IMR-90 (cell line): ENCODE results near the gene EVI5. TPM values are rescaled to one million over a fixed set of nuclear protein-coding genes. Genes with fewer than 3 reads are reported as not detected.

Experiments
- ATAC-seq: fragments of 200-7000 bp; cut with Tn5 transposase; 2 replicates; pipeline ENCODE4 v1.9.1; 2020; ENCODE audit warnings: low read depth, mild to moderate bottlenecking, moderate library complexity
- BruUV-seq: library from RNA; stranded (reverse); fragments of 400-500 nt; replicated peaks from 2 replicates; lab custom pipeline; 2021; lab: Mats Ljungman, UMichigan
- CTCF ChIA-PET: fragments of 300-600 bp; formaldehyde crosslinking; extraction: SDS; loops from one replicate; lab custom pipeline; 2021; ENCODE audit warnings: antibody characterized with exemption; lab: Yijun Ruan, JAX
- POLR2A ChIA-PET: fragments of 300-600 bp; sonication (Branson Sonifier 250); formaldehyde crosslinking; loops from one replicate; lab custom pipeline; 2022; ENCODE audit warnings: antibody characterized with exemption; ENCODE audit not compliant: unreplicated experiment; lab: Charles Lee
- DNase-seq: peaks from one replicate; pipeline ENCODE4 v3.0.0; 2013
- H2AFZ ChIP-seq: replicated peaks from 2 replicates; pipeline ENCODE3; 2013; ENCODE audit warnings: low read length, mild to moderate bottlenecking; ENCODE audit not compliant: poor library complexity
- H2AK5ac ChIP-seq: 2 replicates; pipeline ENCODE4 v1.6.1; 2013; ENCODE audit warnings: low read depth, low read length, inconsistent platforms
- H2AK9ac ChIP-seq: replicated peaks from 2 replicates; pipeline ENCODE3; 2013; ENCODE audit warnings: mild to moderate bottlenecking, low read depth, low read length, moderate library complexity; ENCODE audit not compliant: poor library complexity
- H2BK120ac ChIP-seq: 2 replicates; pipeline ENCODE4 v1.6.1; 2013; ENCODE audit warnings: low read depth, low read length, inconsistent platforms
- H2BK15ac ChIP-seq: 3 replicates; pipeline ENCODE4 v1.6.1; 2013; ENCODE audit warnings: low read depth, low read length, inconsistent platforms
- H2BK20ac ChIP-seq: 2 replicates; pipeline ENCODE4 v1.6.1; 2013; ENCODE audit warnings: low read depth, mild to moderate bottlenecking, inconsistent platforms, low read length, moderate library complexity
- H2BK5ac ChIP-seq: 2 replicates; pipeline ENCODE4 v1.6.1; 2013; ENCODE audit warnings: mild to moderate bottlenecking, low read depth, low read length, inconsistent platforms; ENCODE audit not compliant: poor library complexity, severe bottlenecking
- H3K14ac ChIP-seq: replicated peaks from 2 replicates; pipeline ENCODE4 v1.6.1; 2013; ENCODE audit warnings: low read depth, low read length, inconsistent platforms
- H3K18ac ChIP-seq: 2 replicates; pipeline ENCODE4 v1.6.1; 2013; ENCODE audit warnings: low read depth, low read length, control low read depth
- H3K23ac ChIP-seq: 2 replicates; pipeline ENCODE4 v1.6.1; 2013; ENCODE audit warnings: low read depth, low read length, inconsistent platforms
- H3K27ac ChIP-seq: 2 replicates; pipeline ENCODE4 v1.5.1; 2013; ENCODE audit warnings: mild to moderate bottlenecking, control low read depth, low read length; ENCODE audit not compliant: insufficient read depth
- H3K27me3 ChIP-seq: 2 replicates; pipeline ENCODE4 v1.6.1; 2013; ENCODE audit warnings: low read length; ENCODE audit not compliant: control insufficient read depth, insufficient read depth
- H3K36me3 ChIP-seq: 2 replicates; pipeline ENCODE4 v1.6.1; 2013; ENCODE audit warnings: low read length, mixed read lengths; ENCODE audit not compliant: control insufficient read depth, insufficient read depth
- H3K4ac ChIP-seq: 2 replicates; pipeline ENCODE4 v1.6.1; 2013; ENCODE audit warnings: low read depth, low read length, inconsistent platforms
- H3K4me1 ChIP-seq: 2 replicates; pipeline ENCODE4 v1.6.1; 2013; ENCODE audit warnings: low read length, mixed read lengths; ENCODE audit not compliant: control insufficient read depth, insufficient read depth
- H3K4me2 ChIP-seq: 2 replicates; pipeline ENCODE4 v1.6.1; 2013; ENCODE audit warnings: low read depth, mild to moderate bottlenecking, control low read depth, low read length, moderate library complexity
- H3K4me3 ChIP-seq: 2 replicates; pipeline ENCODE4 v1.5.1; 2013; ENCODE audit warnings: low read depth, mild to moderate bottlenecking, control low read depth, low read length, moderate library complexity; ENCODE audit not compliant: insufficient read depth
- H3K56ac ChIP-seq: 2 replicates; pipeline ENCODE4 v1.6.1; 2013; ENCODE audit warnings: low read length, inconsistent platforms; ENCODE audit not compliant: insufficient read depth; ENCODE audit errors: extremely low read depth
- H3K79me1 ChIP-seq, 2 experiments: 2 replicates each; pipeline ENCODE4 v1.6.1; 2013; ENCODE audit warnings: low read length in 2 of 2, inconsistent platforms in 1 of 2, low read depth in 1 of 2
- H3K9ac ChIP-seq: 2 replicates; pipeline ENCODE4 v1.6.1; 2013; ENCODE audit warnings: low read depth, low read length, control low read depth
- H3K9me1 ChIP-seq: 2 replicates; pipeline ENCODE4 v1.6.1; 2013; ENCODE audit warnings: low read length, inconsistent platforms; ENCODE audit not compliant: insufficient read depth
- H3K9me3 ChIP-seq: 2 replicates; pipeline ENCODE4 v1.6.1; 2013; ENCODE audit warnings: low read length; ENCODE audit not compliant: control insufficient read depth, insufficient read depth
- H4K20me1 ChIP-seq: 2 replicates; pipeline ENCODE4 v1.6.1; 2013; ENCODE audit warnings: low read length, inconsistent platforms; ENCODE audit not compliant: insufficient read depth
- H4K5ac ChIP-seq: 2 replicates; pipeline ENCODE4 v1.6.1; 2013; ENCODE audit warnings: mild to moderate bottlenecking, low read depth, low read length, control low read depth
- H4K8ac ChIP-seq, 2 experiments: 2 replicates each; pipeline ENCODE4 v1.6.1; 2013; ENCODE audit warnings: low read depth in 2 of 2, low read length in 2 of 2, control low read depth in 1 of 2, inconsistent platforms in 1 of 2
- H4K91ac ChIP-seq: 2 replicates; pipeline ENCODE4 v1.6.1; 2013; ENCODE audit warnings: low read depth, low read length, inconsistent platforms; ENCODE audit not compliant: insufficient read depth
- BHLHE40 ChIP-seq: fragments of 150-350 bp; IDR thresholded peaks from 2 replicates; pipeline ENCODE4 v1.6.1; 2016; ENCODE audit warnings: mild to moderate bottlenecking, low read depth, low read length
- CEBPB ChIP-seq: IDR thresholded peaks from 2 replicates; pipeline ENCODE4 v1.6.1; 2012; ENCODE audit warnings: low read depth, low read length, improper control_type of control experiment
- CHD1 ChIP-seq: IDR thresholded peaks from 2 replicates; pipeline ENCODE4 v1.6.1; 2012; ENCODE audit warnings: low read depth, low read length, improper control_type of control experiment
- CTCF ChIP-seq: conservative IDR thresholded peaks from 2 replicates; pipeline ENCODE4 v1.5.1; 2012; ENCODE audit warnings: mild to moderate bottlenecking, low read depth, low read length, improper control_type of control experiment
- ELK1 ChIP-seq: fragments of 150-350 bp; IDR thresholded peaks from 2 replicates; pipeline ENCODE4 v1.6.1; 2016; ENCODE audit warnings: low read depth, mild to moderate bottlenecking, low read length, moderate library complexity, borderline replicate concordance
- FOS ChIP-seq: fragments of 150-350 bp; IDR thresholded peaks from 2 replicates; pipeline ENCODE4 v1.6.1; 2016; ENCODE audit warnings: low read depth, low read length
- MAFK ChIP-seq: IDR thresholded peaks from 2 replicates; pipeline ENCODE4 v1.6.1; 2012; ENCODE audit warnings: low read depth, low read length, improper control_type of control experiment
- MAZ ChIP-seq: IDR thresholded peaks from 2 replicates; pipeline ENCODE4 v1.6.1; 2012; ENCODE audit warnings: low read depth, mild to moderate bottlenecking, low read length, improper control_type of control experiment, moderate library complexity, borderline replicate concordance
- MXI1 ChIP-seq: IDR thresholded peaks from 2 replicates; pipeline ENCODE4 v1.6.1; 2012; ENCODE audit warnings: low read depth, mild to moderate bottlenecking, low read length, moderate library complexity, borderline replicate concordance
- NFE2L2 ChIP-seq: fragments of 150-350 bp; IDR thresholded peaks from 2 replicates; pipeline ENCODE4 v1.6.1; 2016; ENCODE audit warnings: low read depth, mild to moderate bottlenecking, low read length
- POLR2A ChIP-seq: IDR thresholded peaks from 2 replicates; pipeline ENCODE4 v1.6.1; 2012; ENCODE audit warnings: mild to moderate bottlenecking, low read depth, low read length
- RAD21 ChIP-seq: IDR thresholded peaks from 2 replicates; pipeline ENCODE4 v1.6.1; 2012; ENCODE audit warnings: low read length, improper control_type of control experiment
- RCOR1 ChIP-seq: IDR thresholded peaks from 2 replicates; pipeline ENCODE4 v1.6.1; 2012; ENCODE audit warnings: mild to moderate bottlenecking, low read length, improper control_type of control experiment; ENCODE audit not compliant: insufficient replicate concordance
- RFX5 ChIP-seq: IDR thresholded peaks from 2 replicates; pipeline ENCODE4 v1.8.0; 2012; ENCODE audit warnings: low read depth, mild to moderate bottlenecking, low read length, moderate library complexity
- SMC3 ChIP-seq: fragments of 150-350 bp; IDR thresholded peaks from 2 replicates; pipeline ENCODE4 v1.6.1; 2016; ENCODE audit warnings: low read depth, mild to moderate bottlenecking, antibody characterized with exemption, low read length, moderate library complexity
- USF2 ChIP-seq: fragments of 150-350 bp; IDR thresholded peaks from 2 replicates; pipeline ENCODE4 v1.6.1; 2017; ENCODE audit warnings: mild to moderate bottlenecking, antibody characterized with exemption, low read length, low read depth
- WGBS, 2 experiments: methylation state at CpG; one replicate each; pipeline versions ENCODE4 v1.1.5 to v1.1.7; 2013; ENCODE audit warnings: missing lambda C conversion rate in 2 of 2; ENCODE audit not compliant: insufficient read length in 1 of 2; ENCODE audit errors: extremely low coverage in 2 of 2; 5-methylcytosine and 5-hydroxymethylcytosine counted together
- dilution Hi-C: fragments of 300-500 bp; cut with HindIII; formaldehyde crosslinking; loops from one replicate; pipeline ENCODE4 v1.14.3; 2018; ENCODE audit warnings: low sequenced_read_pairs; ENCODE audit not compliant: unreplicated experiment
- in situ Hi-C: fragments of 300-500 bp; cut with MboI; formaldehyde crosslinking; loops from 3 replicates; pipeline ENCODE4 v1.14.3; 2019; ENCODE audit warnings: low sequenced_read_pairs, inconsistent platforms, mixed read lengths
- intact Hi-C: fragments of 100-400 bp; cut with micrococcal nuclease; formaldehyde crosslinking; loops from 2 replicates; pipeline ENCODE4 v1.10.0; 2022
- polyA plus RNA-seq, 3 experiments: library from polyadenylated mRNA; depleted of rRNA; stranded (reverse); fragments of >200 nt; gene quantifications; 2 replicates each; pipeline ENCODE4 v1.2.3, GENCODE V29; 2012; ENCODE audit warnings: low replicate concordance in 1 of 3
- total RNA-seq: library from RNA; depleted of rRNA; stranded (reverse); fragments of >200 nt; gene quantifications from 2 replicates; pipeline ENCODE4 v1.2.3, GENCODE V29; 2012

The EVI5 gene
- total and polyA plus RNA-seq, 2 of the 4 experiments (the other 2 are of a cell fraction): 13.9 to 26.9 TPM

DNA sequence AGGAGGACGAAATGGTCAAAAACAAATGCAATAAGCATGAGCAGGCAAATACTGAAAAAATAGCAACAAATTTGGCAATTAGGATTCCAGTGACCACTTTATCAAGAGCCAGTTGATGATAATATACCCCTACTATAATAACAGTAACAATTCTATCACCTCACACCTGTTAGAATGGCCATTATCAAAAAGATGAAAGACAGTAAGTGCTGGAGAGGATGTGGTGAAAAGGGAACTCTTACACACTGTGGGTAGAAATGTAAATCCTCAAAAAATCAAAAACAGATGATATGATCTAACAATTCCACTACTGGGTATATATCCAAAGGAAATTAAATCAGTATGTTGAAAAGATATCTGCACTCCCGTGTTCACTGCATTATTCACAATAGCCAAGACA, 183.9 kb downstream of the EVI5 start:
- in situ Hi-C loops (loop anchor here (25.0 kb wide), 1 partner anchor 589 kb away; no protein-coding TSS in a partner anchor), intact Hi-C loops (loop anchor here (10.0 kb wide), 1 partner anchor 586 kb away; no protein-coding TSS in a partner anchor), dilution Hi-C loops (no loop called here)
- no peak overlapping the region for H3K4me3 ChIP-seq
- no peak overlapping the region for H3K27ac ChIP-seq
- H2BK5ac ChIP-seq: no peak overlapping the region
- H3K23ac ChIP-seq: no peak overlapping the region
- H3K9ac ChIP-seq: no peak overlapping the region
- H3K4me2 ChIP-seq: no peak overlapping the region
- H3K18ac ChIP-seq: no peak overlapping the region
- H2BK120ac ChIP-seq: no peak overlapping the region
- no CpG with 5 or more reads among the region's 2 CpGs for WGBS, 2 experiments
- H2AFZ ChIP-seq: no peak overlapping the region
- no peaks in the 10 kb centered on the region for H3K27me3 ChIP-seq
- no peak overlapping the region for H2AK9ac ChIP-seq
- no peaks in the 10 kb centered on the region for H3K4me1 ChIP-seq
- H3K79me1 ChIP-seq: no peaks in the 10 kb centered on the region; a peak in 2 of 4 replicates
- H2AK5ac ChIP-seq: no peak overlapping the region
- H3K4ac ChIP-seq: no peak overlapping the region
- no peaks in the 10 kb centered on the region; the same call in 1 of the 2 replicates for H3K9me1 ChIP-seq
- H3K9me3 ChIP-seq: no peaks in the 10 kb centered on the region
- DNase-seq: no peak
- H2BK20ac ChIP-seq: no peak overlapping the region
- peaks cover 2% of the 10 kb centered on the region; the same call in 1 of the 2 replicates for H3K36me3 ChIP-seq
- BruUV-seq: no TSS peak
- no peaks in the 10 kb centered on the region for H4K20me1 ChIP-seq
- no peak for ATAC-seq
- H2BK15ac ChIP-seq: no peak overlapping the region
- no peak overlapping the region for H3K14ac ChIP-seq
- TF ChIP-seq MAZ (no peak), BHLHE40 (no peak), CTCF (no peak), POLR2A (no peak), ELK1 (no peak), RFX5 (no peak), USF2 (no peak), RAD21 (no peak), MXI1 (no peak), RCOR1 (no peak), CHD1 (no peak), MAFK (no peak), SMC3 (no peak), FOS (no peak), CEBPB (no peak), NFE2L2 (no peak)
- POLR2A ChIA-PET: no interaction called here
- no peak overlapping the region for H4K5ac ChIP-seq
- no peak overlapping the region for H3K56ac ChIP-seq
- H4K91ac ChIP-seq: no peak overlapping the region
- CTCF ChIA-PET: no interaction called here
- H4K8ac ChIP-seq: no peak overlapping the region
